ENCODE results near the gene APLP2.

APLP2 gene

DNA sequence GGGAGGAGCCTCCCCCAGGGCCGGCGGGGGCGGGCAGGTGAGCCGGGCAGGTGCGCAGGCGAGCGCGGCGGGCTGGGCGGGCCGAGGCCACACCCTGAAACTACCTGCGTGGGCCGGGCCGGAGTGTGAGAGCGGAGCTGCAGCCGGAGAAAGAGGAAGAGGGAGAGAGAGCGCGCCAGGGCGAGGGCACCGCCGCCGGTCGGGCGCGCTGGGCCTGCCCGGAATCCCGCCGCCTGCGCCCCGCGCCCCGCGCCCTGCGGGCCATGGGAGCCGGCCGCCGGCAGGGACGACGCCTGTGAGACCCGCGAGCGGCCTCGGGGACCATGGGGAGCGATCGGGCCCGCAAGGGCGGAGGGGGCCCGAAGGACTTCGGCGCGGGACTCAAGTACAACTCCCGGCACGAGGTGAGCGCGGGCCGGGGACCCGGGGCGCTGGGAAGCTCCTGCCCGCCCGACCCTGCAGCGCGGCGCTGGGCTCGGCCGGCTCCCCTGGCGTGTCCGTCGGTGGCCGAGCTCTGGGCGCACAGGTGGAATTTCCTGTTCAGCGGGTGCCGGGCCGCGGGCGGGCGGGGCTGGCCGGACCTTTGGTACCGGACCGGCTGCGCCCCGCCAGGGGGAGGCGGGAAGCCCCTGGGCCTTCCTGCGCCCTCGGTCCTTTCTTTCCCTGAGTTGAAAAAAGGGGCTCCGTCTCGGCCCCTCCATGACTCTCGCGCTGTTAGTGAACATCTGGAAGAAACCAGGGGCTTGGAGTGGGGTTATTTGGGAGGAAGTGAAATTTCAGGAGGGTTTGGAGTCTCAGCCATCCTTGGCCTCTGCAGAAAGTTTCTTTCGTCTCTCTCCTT is 90.2 kb downstream of the APLP2 start, which contains the start of gene ST14:
Gene ST14, plus strand, starts transcription at position 126 of the 841 bp plus-strand sequence. Its CDS starts 198 bp downstream, at position 324.
- Histone ChIP-seq H3K27ac (ENCODE audit: low read depth, low read length) (peak within 1 kb of the TSS; percentile 78), H3K9me3 (ENCODE audit: insufficient read depth, low read length) (no peaks in the 10 kb centered on the region), H3K36me3 (ENCODE audit: low read length) (no peaks in the 10 kb centered on the region), H3K79me2 (ENCODE audit: insufficient read depth, low read length) (peaks cover 47% of the 10 kb centered on the region), H3K9ac (ENCODE audit: low read length) (peak within 1 kb of the TSS; percentile 96), H2AFZ (ENCODE audit: low read depth, low read length, severe bottlenecking) (no peak within 1 kb of the TSS), H4K20me1 (ENCODE audit: low read depth, low read length) (no peaks in the 10 kb centered on the region), H3K9me2 (replicated peaks; ENCODE audit: insufficient read depth, low read length) (no peaks in the 10 kb centered on the region), H3K27me3 (ENCODE audit: low read length) (no peaks in the 10 kb centered on the region), H3K4me3 (ENCODE audit: insufficient read depth, low read length, poor library complexity, severe bottlenecking) (peak within 1 kb of the TSS; percentile 87), H3K4me2 (ENCODE audit: low read depth, low read length, poor library complexity, severe bottlenecking) (peak within 1 kb of the TSS; percentile 98), H3F3A (ENCODE audit: insufficient read depth) (peaks cover 32% of the 10 kb centered on the region)
- TF ChIP-seq EZH2phosphoT487 (conservative IDR thresholded peaks at IDR 0.05; ENCODE audit: low read length), result no peak
- TF ChIP-seq, protein P1, sequence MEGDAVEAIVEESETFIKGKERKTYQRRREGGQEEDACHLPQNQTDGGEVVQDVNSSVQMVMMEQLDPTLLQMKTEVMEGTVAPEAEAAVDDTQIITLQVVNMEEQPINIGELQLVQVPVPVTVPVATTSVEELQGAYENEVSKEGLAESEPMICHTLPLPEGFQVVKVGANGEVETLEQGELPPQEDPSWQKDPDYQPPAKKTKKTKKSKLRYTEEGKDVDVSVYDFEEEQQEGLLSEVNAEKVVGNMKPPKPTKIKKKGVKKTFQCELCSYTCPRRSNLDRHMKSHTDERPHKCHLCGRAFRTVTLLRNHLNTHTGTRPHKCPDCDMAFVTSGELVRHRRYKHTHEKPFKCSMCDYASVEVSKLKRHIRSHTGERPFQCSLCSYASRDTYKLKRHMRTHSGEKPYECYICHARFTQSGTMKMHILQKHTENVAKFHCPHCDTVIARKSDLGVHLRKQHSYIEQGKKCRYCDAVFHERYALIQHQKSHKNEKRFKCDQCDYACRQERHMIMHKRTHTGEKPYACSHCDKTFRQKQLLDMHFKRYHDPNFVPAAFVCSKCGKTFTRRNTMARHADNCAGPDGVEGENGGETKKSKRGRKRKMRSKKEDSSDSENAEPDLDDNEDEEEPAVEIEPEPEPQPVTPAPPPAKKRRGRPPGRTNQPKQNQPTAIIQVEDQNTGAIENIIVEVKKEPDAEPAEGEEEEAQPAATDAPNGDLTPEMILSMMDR (IDR thresholded peaks at IDR 0.05; ENCODE audit: insufficient read depth, low read length, poor library complexity, severe bottlenecking), result no peak

DNA sequence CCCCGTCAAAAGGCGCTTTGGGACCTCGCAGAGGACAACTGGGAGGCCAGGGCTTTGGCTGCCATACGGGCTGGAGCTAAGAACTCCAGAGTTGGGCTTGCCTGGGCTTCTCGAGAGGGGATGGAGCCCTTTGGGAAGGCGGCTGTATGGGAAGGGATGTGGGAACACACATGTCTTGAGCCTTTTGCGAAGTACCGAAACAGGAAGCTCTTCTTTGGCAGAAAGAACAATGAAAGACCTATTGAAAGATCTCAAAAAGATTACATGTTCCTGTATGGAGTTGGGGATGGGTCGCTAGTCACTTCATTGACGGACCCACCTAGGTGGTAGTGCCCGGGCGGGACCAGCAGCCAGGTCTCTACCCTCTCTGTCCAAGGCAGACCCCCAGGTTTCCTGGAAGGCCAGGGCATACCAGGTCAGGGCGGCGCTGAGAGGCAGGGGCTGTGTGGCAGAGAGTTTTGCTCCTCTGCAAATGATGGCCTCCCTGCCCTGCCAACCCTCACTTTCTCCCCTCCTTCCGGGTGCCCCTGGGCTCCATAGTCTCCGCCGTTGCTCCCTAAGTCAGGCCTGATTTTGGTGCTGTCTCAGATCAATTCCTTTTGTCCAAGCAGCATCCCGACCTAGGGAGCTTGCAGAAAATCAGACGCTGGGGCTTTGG is 90.9 kb downstream of the APLP2 start:
- H3K79me2 ChIP-seq (ENCODE audit: insufficient read depth, low read length), result peaks cover 55% of the 10 kb centered on the region
- peak overlapping the region; percentile 98 for H3K4me2 ChIP-seq (ENCODE audit: low read depth, low read length, poor library complexity, severe bottlenecking)

GRCh38 chr11:130161441-130162145 is 91.9 kb downstream of the APLP2 start:
- peak overlapping the region; percentile 87 for H3K4me3 ChIP-seq (ENCODE audit: insufficient read depth, low read length, poor library complexity, severe bottlenecking)
- H4K20me1 ChIP-seq (ENCODE audit: low read depth, low read length), result no peaks in the 10 kb centered on the region
- TF ChIP-seq, protein P1 (IDR thresholded peaks at IDR 0.05; ENCODE audit: insufficient read depth, low read length, poor library complexity, severe bottlenecking), result no peak
- no peak for TF ChIP-seq EZH2phosphoT487 (conservative IDR thresholded peaks at IDR 0.05; ENCODE audit: low read length)
- H3K9me3 ChIP-seq (ENCODE audit: insufficient read depth, low read length), result no peaks in the 10 kb centered on the region
- no peaks in the 10 kb centered on the region for H3K36me3 ChIP-seq (ENCODE audit: low read length)
- H2AFZ ChIP-seq (ENCODE audit: low read depth, low read length, severe bottlenecking), result no peak overlapping the region
- peak overlapping the region; percentile 98 for H3K4me2 ChIP-seq (ENCODE audit: low read depth, low read length, poor library complexity, severe bottlenecking)
- peak overlapping the region; percentile 78 for H3K27ac ChIP-seq (ENCODE audit: low read depth, low read length)
- peak overlapping the region; percentile 96 for H3K9ac ChIP-seq (ENCODE audit: low read length)
- no peaks in the 10 kb centered on the region for H3K27me3 ChIP-seq (ENCODE audit: low read length)
- H3F3A ChIP-seq (ENCODE audit: insufficient read depth), result peaks cover 43% of the 10 kb centered on the region
- H3K79me2 ChIP-seq (ENCODE audit: insufficient read depth, low read length), result peaks cover 64% of the 10 kb centered on the region
- H3K9me2 ChIP-seq (replicated peaks; ENCODE audit: insufficient read depth, low read length), result no peaks in the 10 kb centered on the region

More for the DNA sequence above, 90.9 kb downstream of the APLP2 start:
- no peaks in the 10 kb centered on the region for H3K36me3 ChIP-seq (ENCODE audit: low read length)
- TF ChIP-seq, protein P1 (IDR thresholded peaks at IDR 0.05; ENCODE audit: insufficient read depth, low read length, poor library complexity, severe bottlenecking), result no peak
- no peak for TF ChIP-seq EZH2phosphoT487 (conservative IDR thresholded peaks at IDR 0.05; ENCODE audit: low read length)
- H2AFZ ChIP-seq (ENCODE audit: low read depth, low read length, severe bottlenecking), result no peak overlapping the region
- no peaks in the 10 kb centered on the region for H4K20me1 ChIP-seq (ENCODE audit: low read depth, low read length)
- H3K9ac ChIP-seq (ENCODE audit: low read length), result peak overlapping the region; percentile 96
- H3K4me3 ChIP-seq (ENCODE audit: insufficient read depth, low read length, poor library complexity, severe bottlenecking), result peak overlapping the region; percentile 87
- peaks cover 34% of the 10 kb centered on the region for H3F3A ChIP-seq (ENCODE audit: insufficient read depth)
- H3K9me2 ChIP-seq (replicated peaks; ENCODE audit: insufficient read depth, low read length), result no peaks in the 10 kb centered on the region
- no peaks in the 10 kb centered on the region for H3K9me3 ChIP-seq (ENCODE audit: insufficient read depth, low read length)
- no peaks in the 10 kb centered on the region for H3K27me3 ChIP-seq (ENCODE audit: low read length)
- peak overlapping the region; percentile 78 for H3K27ac ChIP-seq (ENCODE audit: low read depth, low read length)
